Naive thymus-derived CD4-positive, alpha-beta T cell (primary cell): ENCODE measurements around the gene OPN4. TPM values are rescaled to one million over a fixed set of nuclear protein-coding genes. Genes with fewer than 3 reads are reported as not detected.
"Not testable (repeated sequence)": the region's sequence is repeated elsewhere in the genome, so short reads cannot be mapped to it uniquely, and the experiment has no call there.

Experiments
- ATAC-seq: fragments of 150-1000 bp; cut with Tn5 transposase; 2 replicates; pipeline ENCODE4 v1.10.0; 2021; ENCODE audit warnings: mild to moderate bottlenecking, moderate library complexity
- CTCF ChIA-PET: fragments of 350-600 bp; sonication (Branson Sonifier 250); formaldehyde crosslinking; loops from one replicate; lab custom pipeline; 2021; ENCODE audit warnings: antibody characterized with exemption; lab: Charles Lee
- POLR2A ChIA-PET: fragments of 350-600 bp; sonication (Branson Sonifier 250); formaldehyde crosslinking; loops from one replicate; lab custom pipeline; 2021; ENCODE audit warnings: antibody characterized with exemption, inconsistent platforms; lab: Charles Lee
- DNase-seq, 9 donors: peaks; one replicate each; pipeline versions ENCODE4 v3.0.0 to v3.0.0-alpha.2; 2020 to 2022; ENCODE audit warnings: mixed read lengths in 1 of 9
- H3K27ac ChIP-seq: one replicate; pipeline ENCODE4 v1.7.0; 2013; ENCODE audit warnings: mild to moderate bottlenecking, low read depth, low read length, moderate library complexity
- H3K27me3 ChIP-seq, 2 donors: one replicate each; pipeline ENCODE4 v1.7.0; 2013; ENCODE audit warnings: low read length in 2 of 2, mild to moderate bottlenecking in 2 of 2, moderate library complexity in 2 of 2; ENCODE audit not compliant: control insufficient read depth in 2 of 2, insufficient read depth in 2 of 2
- H3K36me3 ChIP-seq, 3 experiments: 1 replicate in 2 of 3; 2 replicates in 1 of 3; pipeline ENCODE4 v1.7.0; 2013; ENCODE audit warnings: low read length in 3 of 3, mild to moderate bottlenecking in 3 of 3, moderate library complexity in 1 of 3; ENCODE audit not compliant: insufficient read depth in 3 of 3, control insufficient read depth in 2 of 3
- H3K4me1 ChIP-seq, 2 donors: one replicate each; pipeline ENCODE4 v1.7.0; 2013; ENCODE audit warnings: low read length in 2 of 2, mild to moderate bottlenecking in 2 of 2, moderate library complexity in 1 of 2; ENCODE audit not compliant: control insufficient read depth in 2 of 2, insufficient read depth in 2 of 2
- H3K4me3 ChIP-seq: 2 replicates; pipeline ENCODE4 v1.7.0; 2013; ENCODE audit warnings: mild to moderate bottlenecking, low read length
- H3K9me3 ChIP-seq, 3 experiments: 1 replicate in 2 of 3; 2 replicates in 1 of 3; pipeline ENCODE4 v1.7.0; 2013; ENCODE audit warnings: low read length in 3 of 3; ENCODE audit not compliant: control insufficient read depth in 2 of 3
- H3K27ac Mint-ChIP-seq, 9 donors: one replicate each; pipeline ENCODE4 v1.8.0; 2020 to 2022; ENCODE audit warnings: mixed read lengths in 9 of 9, mild to moderate bottlenecking in 8 of 9, moderate library complexity in 5 of 9, inconsistent platforms in 2 of 9
- H3K27me3 Mint-ChIP-seq, 5 donors: one replicate each; pipeline ENCODE4 v1.8.0; 2021 to 2022; ENCODE audit warnings: mixed read lengths in 5 of 5, mild to moderate bottlenecking in 1 of 5
- H3K36me3 Mint-ChIP-seq, 5 donors: one replicate each; pipeline ENCODE4 v1.8.0; 2020 to 2022; ENCODE audit warnings: mixed read lengths in 5 of 5, mild to moderate bottlenecking in 3 of 5, inconsistent platforms in 1 of 5
- H3K4me1 Mint-ChIP-seq, 7 donors: one replicate each; pipeline ENCODE4 v1.8.0; 2020 to 2022; ENCODE audit warnings: mixed read lengths in 7 of 7, mild to moderate bottlenecking in 3 of 7, inconsistent platforms in 1 of 7
- H3K4me3 Mint-ChIP-seq, 10 donors: one replicate each; pipeline ENCODE4 v1.8.0; 2020 to 2022; ENCODE audit warnings: mild to moderate bottlenecking in 10 of 10, mixed read lengths in 10 of 10, moderate library complexity in 6 of 10, inconsistent platforms in 2 of 10
- H3K9me3 Mint-ChIP-seq, 11 donors: one replicate each; pipeline ENCODE4 v1.8.0; 2020 to 2022; ENCODE audit warnings: mixed read lengths in 11 of 11, mild to moderate bottlenecking in 4 of 11, inconsistent platforms in 1 of 11, moderate library complexity in 1 of 11
- intact Hi-C, 2 donors: fragments of 100-400 bp; cut with micrococcal nuclease; formaldehyde crosslinking; loops; one replicate each; pipeline ENCODE4 v1.15.1; 2023
- polyA plus RNA-seq, 2 donors: library from polyadenylated mRNA; unstranded; fragments of 300-500 nt; fragmentation: Illumina TruSeq; gene quantifications; one replicate each; pipeline ENCODE4 v1.2.3, GENCODE V29; 2021
- total RNA-seq, 6 experiments: library from RNA in 5 of 6; stranded (reverse) in 5 of 6; gene quantifications; 1 replicate in 5 of 6; 2 replicates in 1 of 6; pipeline ENCODE4 v1.2.3 and lab custom pipeline; 2021 to 2026

The OPN4 gene
- total and polyA plus RNA-seq, 7 experiments from 2014 or later = not detected

DNA sequence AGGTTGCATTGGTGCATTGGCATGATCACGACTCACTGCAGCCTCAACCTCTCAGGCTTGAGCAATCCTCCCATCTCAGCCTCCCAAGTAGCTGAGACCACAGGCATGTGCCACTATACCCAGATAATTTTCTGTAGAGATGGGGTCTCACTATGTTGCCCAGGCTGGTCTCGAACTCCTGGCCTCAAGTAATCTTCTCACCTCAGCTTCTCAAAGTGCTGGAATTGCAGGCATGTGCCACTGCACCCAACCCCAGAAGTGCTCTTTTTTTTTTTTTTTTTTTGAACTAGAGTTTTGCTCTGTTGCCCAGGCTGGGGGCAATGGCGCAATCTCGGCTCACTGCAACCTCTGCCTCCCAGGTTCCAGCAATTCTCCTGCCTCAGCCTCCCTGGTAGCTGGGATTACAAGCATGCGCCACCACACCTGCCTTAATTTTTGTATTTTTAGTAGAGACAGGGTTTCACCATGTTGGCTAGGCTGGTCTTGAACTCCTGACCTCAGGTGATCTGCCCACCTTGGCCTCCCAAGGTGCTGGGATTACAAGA is 8.7 kb upstream of the OPN4 start:
- intact Hi-C loops, H3K4me3 Mint-ChIP-seq, DNase-seq, H3K36me3 ChIP-seq, POLR2A ChIA-PET, H3K36me3 Mint-ChIP-seq, H3K27ac Mint-ChIP-seq, H3K4me3 ChIP-seq, H3K9me3 ChIP-seq, H3K27ac ChIP-seq, ATAC-seq, H3K27me3 ChIP-seq, H3K4me1 ChIP-seq: not testable (repeated sequence)
- CTCF ChIA-PET = interaction anchor here (0.6 kb wide), 1 partner anchor 293 kb away, joined by 3 read pairs; no protein-coding TSS in a partner anchor
- H3K4me1 Mint-ChIP-seq = peaks cover 0 to 13% (median 0%) of the 10 kb centered on the region in 7 donors
- H3K9me3 Mint-ChIP-seq = peaks cover 0 to 15% (median 6%) of the 10 kb centered on the region in 11 donors
- H3K27me3 Mint-ChIP-seq = peaks cover 0 to 11% (median 8%) of the 10 kb centered on the region in 5 donors

DNA sequence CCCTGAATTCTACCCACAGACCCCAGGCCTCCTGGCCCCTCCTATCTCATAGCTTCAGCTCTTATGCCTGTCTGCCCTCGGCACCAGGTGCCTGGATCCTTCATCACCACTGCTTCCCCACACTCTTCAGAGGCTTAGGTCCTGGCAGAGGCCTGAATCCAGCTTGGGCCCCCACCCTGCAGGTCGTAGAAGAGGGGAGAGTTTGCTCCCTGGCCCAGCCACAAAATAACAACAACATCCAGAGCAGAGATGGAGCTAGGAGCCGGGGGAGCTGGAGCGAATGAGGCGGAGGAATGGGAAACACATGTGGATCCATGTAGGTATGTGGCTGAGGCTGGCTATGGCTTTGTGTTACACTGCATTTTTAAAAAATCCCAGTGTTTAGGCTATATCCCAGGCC is 7.8 kb upstream of the OPN4 start:
- ChIA-PET POLR2A (no interaction called here), CTCF (no interaction called here)
- H3K36me3 ChIP-seq = no peaks in the 10 kb centered on the region
- no peak overlapping the region for H3K27ac Mint-ChIP-seq
- no peak for DNase-seq
- H3K27ac ChIP-seq = no peak overlapping the region
- H3K36me3 Mint-ChIP-seq = peaks cover 0 to 6% (median 0%) of the 10 kb centered on the region in 5 donors
- H3K4me3 ChIP-seq = no peak overlapping the region
- H3K4me1 Mint-ChIP-seq = peaks cover 0 to 13% (median 0%) of the 10 kb centered on the region in 7 donors
- no peaks in the 10 kb centered on the region for H3K27me3 ChIP-seq
- H3K9me3 ChIP-seq = no peaks in the 10 kb centered on the region
- H3K27me3 Mint-ChIP-seq = peaks cover 0 to 11% (median 6%) of the 10 kb centered on the region in 5 donors
- intact Hi-C loops = no loop called here
- H3K9me3 Mint-ChIP-seq = peaks cover 0 to 12% (median 5%) of the 10 kb centered on the region in 11 donors
- H3K4me3 Mint-ChIP-seq = no peak overlapping the region
- ATAC-seq = no peak
- H3K4me1 ChIP-seq = no peaks in the 10 kb centered on the region

DNA sequence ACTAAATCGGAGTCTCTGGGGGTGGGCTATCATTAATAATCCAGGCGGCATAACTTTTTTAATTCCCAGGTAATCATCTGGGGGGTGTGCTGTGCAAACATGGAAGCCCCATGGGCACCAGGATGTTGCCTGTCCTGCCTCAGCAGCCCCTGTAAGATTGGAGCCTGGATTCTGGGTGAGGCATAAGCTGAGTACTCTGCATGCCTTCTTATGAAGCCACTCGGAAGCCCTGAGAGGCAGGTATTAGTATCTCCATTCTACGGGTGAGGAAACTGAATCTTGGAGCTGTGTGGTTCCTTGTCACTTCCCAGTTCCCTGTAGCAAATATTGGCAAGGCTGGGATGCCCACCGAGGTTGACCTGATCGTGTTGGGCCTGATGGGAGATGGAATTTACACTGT is 7.4 kb upstream of the OPN4 start:
- no peak overlapping the region for H3K27ac ChIP-seq
- H3K4me1 Mint-ChIP-seq = peaks cover 0 to 13% (median 0%) of the 10 kb centered on the region in 7 donors

DNA sequence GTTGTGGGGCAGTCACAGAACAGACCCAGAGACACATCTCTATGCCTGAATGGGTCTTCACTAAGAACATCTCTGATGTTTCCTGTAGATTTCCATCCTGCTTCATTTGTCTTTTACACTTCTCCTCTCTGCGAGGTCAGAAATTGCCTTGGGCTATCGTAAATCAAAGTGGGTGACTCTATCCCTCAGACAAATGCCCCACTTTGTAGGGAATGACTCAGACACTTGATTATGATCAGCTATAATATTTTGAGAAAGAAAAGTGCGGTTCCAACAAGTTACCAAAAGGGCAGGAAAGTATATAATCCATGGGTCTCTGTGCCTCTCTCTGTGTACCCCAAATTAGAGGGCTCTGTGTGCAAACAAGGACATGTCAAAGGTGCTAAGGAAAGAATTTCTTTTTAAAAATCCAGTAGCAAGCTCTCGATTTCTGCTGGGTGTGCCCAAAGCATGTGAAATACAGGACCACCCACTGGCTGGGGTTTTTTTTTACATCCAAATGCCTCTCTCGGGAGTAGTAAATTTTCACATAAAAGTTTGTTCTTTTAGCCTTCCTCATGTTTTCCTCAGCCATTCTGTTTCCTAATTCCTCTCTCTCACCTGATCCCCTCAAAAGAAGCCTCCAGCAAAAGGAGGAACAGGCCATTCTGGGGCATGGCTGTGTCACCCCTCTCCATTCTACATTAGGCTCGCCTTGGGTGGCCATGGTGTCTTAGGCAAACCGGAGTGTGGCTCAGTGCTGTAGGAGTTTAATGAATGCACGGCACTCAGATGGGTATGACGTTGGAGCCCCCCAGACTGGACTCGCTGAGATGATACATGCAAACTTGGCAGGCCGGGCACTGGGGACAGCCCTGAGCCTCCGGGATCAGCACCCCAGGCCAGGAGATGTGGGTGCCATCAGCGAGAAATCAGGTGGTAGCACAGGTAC is 6.3 kb upstream of the OPN4 start:
- H3K36me3 Mint-ChIP-seq = no peaks in the 10 kb centered on the region
- peaks cover 0 to 13% (median 0%) of the 10 kb centered on the region in 7 donors for H3K4me1 Mint-ChIP-seq
- ATAC-seq (no peak), DNase-seq (no peak)
- Histone ChIP-seq H3K36me3 (no peaks in the 10 kb centered on the region), H3K27ac (no peak overlapping the region), H3K27me3 (no peaks in the 10 kb centered on the region), H3K4me3 (no peak overlapping the region), H3K9me3 (no peaks in the 10 kb centered on the region), H3K4me1 (no peaks in the 10 kb centered on the region)
- no peak overlapping the region for H3K4me3 Mint-ChIP-seq
- POLR2A ChIA-PET = no interaction called here
- no peak overlapping the region for H3K27ac Mint-ChIP-seq
- no peaks in the 10 kb centered on the region for H3K27me3 Mint-ChIP-seq
- intact Hi-C loops = no loop called here
- CTCF ChIA-PET = interaction anchor here (0.6 kb wide), 1 partner anchor 53 kb away, joined by 5 read pairs; no protein-coding TSS in a partner anchor
- H3K9me3 Mint-ChIP-seq = peaks cover 0 to 2% (median 0%) of the 10 kb centered on the region in 11 donors

More for the DNA sequence above, 7.4 kb upstream of the OPN4 start:
- ATAC-seq (no peak), DNase-seq (no peak)
- Mint-ChIP-seq H3K36me3 (peaks cover 0 to 2% (median 0%) of the 10 kb centered on the region in 5 donors), H3K9me3 (peaks cover 0 to 8% (median 1%) of the 10 kb centered on the region in 11 donors), H3K4me3 (no peak overlapping the region), H3K27me3 (peaks cover 0 to 7% (median 2%) of the 10 kb centered on the region in 5 donors), H3K27ac (no peak overlapping the region)
- Histone ChIP-seq H3K9me3 (no peaks in the 10 kb centered on the region), H3K4me1 (no peaks in the 10 kb centered on the region), H3K36me3 (no peaks in the 10 kb centered on the region), H3K4me3 (no peak overlapping the region), H3K27me3 (no peaks in the 10 kb centered on the region)
- CTCF ChIA-PET = interaction anchor here (0.6 kb wide), 1 partner anchor 52 kb away, joined by 5 read pairs; no protein-coding TSS in a partner anchor
- intact Hi-C loops = no loop called here
- POLR2A ChIA-PET = no interaction called here

DNA sequence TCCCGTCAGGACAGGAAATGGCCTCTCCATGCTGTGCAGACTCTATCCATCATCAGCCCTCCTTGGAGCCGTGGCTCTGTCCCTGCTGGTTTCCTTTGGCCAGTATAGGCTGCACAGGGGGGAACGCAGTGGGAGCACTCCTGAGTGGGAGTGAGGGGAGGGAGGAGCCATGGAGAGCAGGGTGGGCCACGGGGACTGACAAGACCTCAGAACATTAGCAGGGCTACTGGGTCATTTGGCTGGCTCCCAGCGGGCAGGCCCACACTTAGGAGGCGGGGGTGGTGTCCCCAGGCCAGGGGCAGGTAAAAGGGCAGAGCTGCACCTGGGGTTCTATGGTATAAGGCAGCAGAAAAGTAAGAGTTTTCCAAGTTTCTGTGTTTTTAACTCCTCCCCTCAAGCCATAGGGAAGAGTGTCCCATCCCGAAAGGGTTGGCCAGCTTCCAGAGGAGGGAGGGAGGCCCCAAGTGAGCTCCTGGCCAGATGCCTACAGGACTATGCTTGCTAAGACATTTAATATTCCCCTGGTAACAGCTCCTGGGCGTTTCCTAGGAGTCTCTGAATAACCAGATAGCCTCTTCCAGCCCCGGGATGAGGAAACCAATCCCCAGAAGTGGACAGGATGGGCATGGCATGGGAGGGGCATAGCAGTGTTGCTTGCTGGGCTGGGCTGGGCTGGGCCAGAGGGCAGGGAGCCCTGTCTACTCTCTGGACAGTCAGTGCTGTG is 5.5 kb upstream of the OPN4 start:
- Mint-ChIP-seq H3K27me3 (no peaks in the 10 kb centered on the region), H3K4me3 (no peak overlapping the region), H3K27ac (no peak overlapping the region), H3K36me3 (no peaks in the 10 kb centered on the region), H3K4me1 (peaks cover 0 to 5% (median 0%) of the 10 kb centered on the region in 7 donors), H3K9me3 (no peaks in the 10 kb centered on the region)
- CTCF ChIA-PET = interaction anchor here (0.6 kb wide), 1 partner anchor 1418 kb away, joined by 4 read pairs; no protein-coding TSS in a partner anchor
- H3K4me1 ChIP-seq = no peaks in the 10 kb centered on the region
- intact Hi-C loops = no loop called here
- no peak overlapping the region for H3K27ac ChIP-seq
- no peaks in the 10 kb centered on the region for H3K27me3 ChIP-seq
- H3K9me3 ChIP-seq = no peaks in the 10 kb centered on the region
- DNase-seq (no peak), ATAC-seq (no peak)
- no peak overlapping the region for H3K4me3 ChIP-seq
- POLR2A ChIA-PET = no interaction called here
- H3K36me3 ChIP-seq = no peaks in the 10 kb centered on the region

DNA sequence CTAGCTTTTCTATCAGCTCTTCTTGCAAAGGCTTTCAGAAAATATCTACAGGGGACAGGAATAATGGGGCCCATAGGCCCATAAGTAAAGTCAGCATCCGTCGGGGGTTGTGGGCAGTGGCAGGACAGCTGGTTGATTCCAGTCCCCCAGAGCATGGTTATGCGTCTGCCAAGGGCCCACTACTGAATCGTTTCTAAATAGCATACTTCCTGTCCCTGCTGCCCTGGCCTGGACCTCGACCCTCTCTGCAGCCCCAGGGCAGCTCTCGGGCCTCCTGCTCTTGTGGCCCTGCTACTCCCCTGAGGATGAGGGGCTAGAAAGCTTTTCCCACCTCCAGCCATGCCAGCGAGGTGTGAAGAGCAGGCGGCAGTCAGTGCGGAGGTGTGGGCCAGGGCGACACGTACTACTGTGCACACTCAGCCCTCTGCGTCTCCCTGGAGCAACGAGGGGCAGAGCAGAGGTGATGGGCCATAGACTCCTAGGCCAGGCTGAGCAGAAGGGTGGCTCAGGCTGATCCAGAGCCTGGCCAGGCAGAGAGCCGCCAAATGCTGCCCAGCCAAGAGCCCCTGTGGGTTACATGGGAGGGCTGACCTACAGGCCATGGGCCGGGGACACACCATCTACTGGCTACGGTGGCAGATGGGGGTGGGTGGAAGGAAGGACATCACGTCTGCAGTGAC is 4.7 kb upstream of the OPN4 start:
- Histone ChIP-seq H3K9me3 (no peaks in the 10 kb centered on the region), H3K4me1 (no peaks in the 10 kb centered on the region), H3K27ac (no peak overlapping the region), H3K27me3 (no peaks in the 10 kb centered on the region), H3K4me3 (no peak overlapping the region), H3K36me3 (no peaks in the 10 kb centered on the region)
- Mint-ChIP-seq H3K27ac (no peak overlapping the region), H3K9me3 (no peaks in the 10 kb centered on the region), H3K27me3 (no peaks in the 10 kb centered on the region), H3K36me3 (no peaks in the 10 kb centered on the region), H3K4me1 (peaks cover 0 to 5% (median 0%) of the 10 kb centered on the region in 7 donors), H3K4me3 (no peak overlapping the region)
- intact Hi-C loops = no loop called here
- DNase-seq (no peak), ATAC-seq (no peak)
- POLR2A ChIA-PET = no interaction called here
- CTCF ChIA-PET = interaction anchor here (0.6 kb wide), 1 partner anchor 1418 kb away, joined by 4 read pairs; no protein-coding TSS in a partner anchor
